ENCODE measurements around the gene INHBE.

Gene INHBE

GRCh38 chr12:57474862-57475261, 19.8 kb downstream of the INHBE start:
- no peak for TF ChIP-seq REST (IDR thresholded peaks at IDR 0.05; ENCODE audit: insufficient read depth in 1 of 2, low read depth in 2 of 2, low read length in 2 of 2)
- no peak for TF ChIP-seq POLR2AphosphoS5 (IDR thresholded peaks at IDR 0.05; ENCODE audit: low read depth, low read length)
- no peak for TF ChIP-seq TAF1 (IDR thresholded peaks at IDR 0.05; ENCODE audit: borderline replicate concordance, insufficient read depth, low read length)
- no peak for TF ChIP-seq FOXP2 (optimal IDR thresholded peaks at IDR 0.05; ENCODE audit: borderline replicate concordance, extremely low read depth, extremely low read length, insufficient read depth)
- no peak for TF ChIP-seq SIN3A (IDR thresholded peaks at IDR 0.05; ENCODE audit: borderline replicate concordance, insufficient read depth, low read length)

GRCh38 chr12:57475271-57476161, 20.4 kb downstream of the INHBE start:
- TF ChIP-seq SIN3A (IDR thresholded peaks at IDR 0.05; ENCODE audit: borderline replicate concordance, insufficient read depth, low read length) = no peak
- no peak for TF ChIP-seq REST (IDR thresholded peaks at IDR 0.05; ENCODE audit: insufficient read depth in 1 of 2, low read depth in 2 of 2, low read length in 2 of 2)
- no peak for TF ChIP-seq POLR2AphosphoS5 (IDR thresholded peaks at IDR 0.05; ENCODE audit: low read depth, low read length)
- TF ChIP-seq TAF1 (IDR thresholded peaks at IDR 0.05; ENCODE audit: borderline replicate concordance, insufficient read depth, low read length) = no peak
- TF ChIP-seq FOXP2 (optimal IDR thresholded peaks at IDR 0.05; ENCODE audit: borderline replicate concordance, extremely low read depth, extremely low read length, insufficient read depth) = no peak

GRCh38 chr12:57476162-57476992, 21.3 kb downstream of the INHBE start:
- TF ChIP-seq SIN3A (IDR thresholded peaks at IDR 0.05; ENCODE audit: borderline replicate concordance, insufficient read depth, low read length) = no peak
- TF ChIP-seq TAF1 (IDR thresholded peaks at IDR 0.05; ENCODE audit: borderline replicate concordance, insufficient read depth, low read length) = no peak
- no peak for TF ChIP-seq POLR2AphosphoS5 (IDR thresholded peaks at IDR 0.05; ENCODE audit: low read depth, low read length)
- no peak for TF ChIP-seq FOXP2 (optimal IDR thresholded peaks at IDR 0.05; ENCODE audit: borderline replicate concordance, extremely low read depth, extremely low read length, insufficient read depth)
- no peak for TF ChIP-seq REST (IDR thresholded peaks at IDR 0.05; ENCODE audit: insufficient read depth in 1 of 2, low read depth in 2 of 2, low read length in 2 of 2)

- TF ChIP-seq POLR2AphosphoS5 (IDR thresholded peaks at IDR 0.05; ENCODE audit: low read depth, low read length) (no peak), REST (IDR thresholded peaks at IDR 0.05; ENCODE audit: insufficient read depth in 1 of 2, low read depth in 2 of 2, low read length in 2 of 2) (no peak), FOXP2 (optimal IDR thresholded peaks at IDR 0.05; ENCODE audit: borderline replicate concordance, extremely low read depth, extremely low read length, insufficient read depth) (no peak), TAF1 (IDR thresholded peaks at IDR 0.05; ENCODE audit: borderline replicate concordance, insufficient read depth, low read length) (no peak), SIN3A (IDR thresholded peaks at IDR 0.05; ENCODE audit: borderline replicate concordance, insufficient read depth, low read length) (no peak)
Observed at GRCh38 chr12:57476993-57477709, 22.0 kb downstream of the INHBE start.

All from PFSK-1 (cell line).